SU-DHL-6 (cell line): ENCODE data around the gene PACS1.
A peak's percentile ranks its signal among the peaks of the same experiment; 100 is the strongest.

Experiments used
- H2AFZ ChIP-seq: fragments of 200-600 bp; sonication (generic); 2 replicates; pipeline ENCODE4 v1.6.1; 2014; ENCODE audit warnings: low read depth, mild to moderate bottlenecking, moderate library complexity, mixed read lengths, antibody characterized with exemption, low read length; ENCODE audit not compliant: severe bottlenecking
- H3F3A ChIP-seq: fragments of 200-600 bp; shearing (Covaris generic); 2 replicates; pipeline ENCODE4 v1.6.0; 2016; ENCODE audit warnings: antibody characterized with exemption, mild to moderate bottlenecking; ENCODE audit not compliant: insufficient read depth
- H3K27ac ChIP-seq: fragments of 200-600 bp; sonication (generic); 2 replicates; pipeline ENCODE4 v1.5.1; 2016; ENCODE audit warnings: low read depth, mild to moderate bottlenecking, low read length, moderate library complexity, mixed read lengths
- H3K27me3 ChIP-seq: fragments of 200-600 bp; sonication (generic), shearing (Covaris generic); 2 replicates; pipeline ENCODE4 v1.6.0; 2014; ENCODE audit warnings: mild to moderate bottlenecking, low read length
- H3K36me3 ChIP-seq: fragments of 200-600 bp; sonication (generic); 2 replicates; pipeline ENCODE4 v1.6.1; 2014; ENCODE audit warnings: mild to moderate bottlenecking, low read length, mixed read lengths
- H3K4me2 ChIP-seq: fragments of 300-600, 200-600 bp; shearing (Covaris generic), sonication (generic); 2 replicates; pipeline ENCODE4 v1.6.0; 2014; ENCODE audit warnings: low read length, low read depth, mild to moderate bottlenecking; ENCODE audit not compliant: poor library complexity, severe bottlenecking
- H3K4me3 ChIP-seq: fragments of 200-600 bp; sonication (generic); 2 replicates; pipeline ENCODE4 v1.5.1; 2014; ENCODE audit warnings: antibody characterized with exemption, low read length, mild to moderate bottlenecking, mixed read lengths; ENCODE audit not compliant: insufficient read depth, poor library complexity, severe bottlenecking
- H3K79me2 ChIP-seq: fragments of 200-600 bp; sonication (generic); 2 replicates; pipeline ENCODE4 v1.6.1; 2014; ENCODE audit warnings: mild to moderate bottlenecking, low read length, moderate library complexity; ENCODE audit not compliant: insufficient read depth
- H3K9ac ChIP-seq: fragments of 200-600 bp; sonication (generic); 2 replicates; pipeline ENCODE4 v1.7.0; 2014; ENCODE audit warnings: mild to moderate bottlenecking, low read length
- H3K9me2 ChIP-seq: fragments of 200-600 bp; sonication (generic); replicated peaks from 2 replicates; pipeline ENCODE4 v1.6.1; 2014; ENCODE audit warnings: low read length; ENCODE audit not compliant: insufficient read depth
- H3K9me3 ChIP-seq: fragments of 200-600 bp; sonication (generic); 2 replicates; pipeline ENCODE4 v1.6.1; 2014; ENCODE audit warnings: low read length, mixed read lengths; ENCODE audit not compliant: insufficient read depth
- H4K20me1 ChIP-seq: fragments of 200-600 bp; sonication (generic); 2 replicates; pipeline ENCODE4 v1.6.1; 2014; ENCODE audit warnings: low read depth, mild to moderate bottlenecking, antibody characterized with exemption, low read length, moderate library complexity, mixed read lengths
- EZH2phosphoT487 ChIP-seq: fragments of 200-600 bp; sonication (generic), shearing (Covaris generic); conservative IDR thresholded peaks from 2 replicates; pipeline ENCODE4 v1.6.1; 2018; ENCODE audit warnings: mild to moderate bottlenecking, antibody characterized with exemption, low read length, moderate library complexity, mixed read lengths
- TF ChIP-seq, protein P1 (sequence below): fragments of 200-600 bp; sonication (generic); IDR thresholded peaks from one replicate; pipeline ENCODE4 v1.5.1; 2017; ENCODE audit warnings: antibody characterized with exemption, mild to moderate bottlenecking, low read length, moderate library complexity; ENCODE audit not compliant: insufficient read depth, poor library complexity, severe bottlenecking

Gene PACS1

DNA sequence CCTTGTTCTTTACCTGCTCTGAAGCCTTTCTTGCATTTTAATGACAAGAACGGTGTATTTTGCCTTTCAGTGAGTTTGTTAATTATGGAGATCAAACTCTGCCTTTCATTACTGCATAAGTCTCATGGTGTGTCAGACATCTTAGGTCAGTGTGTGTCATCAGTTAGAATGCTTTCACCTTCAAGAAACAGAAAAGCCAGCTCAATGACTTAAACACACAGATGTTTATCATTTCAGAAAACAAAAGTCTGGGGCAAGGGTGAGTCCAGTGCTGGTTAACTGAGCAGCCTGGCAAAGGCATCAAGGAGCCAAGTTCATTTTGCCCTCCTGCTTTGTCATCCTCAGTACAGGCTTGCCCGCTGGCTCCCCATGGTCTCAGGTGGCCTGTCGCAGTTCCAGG lies 54.5 kb downstream of the PACS1 start:
- no peaks in the 10 kb centered on the region for H3K27me3 ChIP-seq
- no peak overlapping the region for H3K27ac ChIP-seq
- no peak overlapping the region for H3K4me2 ChIP-seq
- H3K9me2 ChIP-seq = no peaks in the 10 kb centered on the region
- 0 out of 2 replicates have a peak, but pooled peaks cover 10% of the 10 kb centered on the region for H3F3A ChIP-seq
- no peak overlapping the region for H3K9ac ChIP-seq
- H3K79me2 ChIP-seq = no peaks in the 10 kb centered on the region
- no peak overlapping the region for H3K4me3 ChIP-seq
- no peaks in the 10 kb centered on the region for H3K36me3 ChIP-seq
- H3K9me3 ChIP-seq = no peaks in the 10 kb centered on the region
- H2AFZ ChIP-seq = no peak overlapping the region
- TF ChIP-seq EZH2phosphoT487 = no peak
- TF ChIP-seq, protein P1, sequence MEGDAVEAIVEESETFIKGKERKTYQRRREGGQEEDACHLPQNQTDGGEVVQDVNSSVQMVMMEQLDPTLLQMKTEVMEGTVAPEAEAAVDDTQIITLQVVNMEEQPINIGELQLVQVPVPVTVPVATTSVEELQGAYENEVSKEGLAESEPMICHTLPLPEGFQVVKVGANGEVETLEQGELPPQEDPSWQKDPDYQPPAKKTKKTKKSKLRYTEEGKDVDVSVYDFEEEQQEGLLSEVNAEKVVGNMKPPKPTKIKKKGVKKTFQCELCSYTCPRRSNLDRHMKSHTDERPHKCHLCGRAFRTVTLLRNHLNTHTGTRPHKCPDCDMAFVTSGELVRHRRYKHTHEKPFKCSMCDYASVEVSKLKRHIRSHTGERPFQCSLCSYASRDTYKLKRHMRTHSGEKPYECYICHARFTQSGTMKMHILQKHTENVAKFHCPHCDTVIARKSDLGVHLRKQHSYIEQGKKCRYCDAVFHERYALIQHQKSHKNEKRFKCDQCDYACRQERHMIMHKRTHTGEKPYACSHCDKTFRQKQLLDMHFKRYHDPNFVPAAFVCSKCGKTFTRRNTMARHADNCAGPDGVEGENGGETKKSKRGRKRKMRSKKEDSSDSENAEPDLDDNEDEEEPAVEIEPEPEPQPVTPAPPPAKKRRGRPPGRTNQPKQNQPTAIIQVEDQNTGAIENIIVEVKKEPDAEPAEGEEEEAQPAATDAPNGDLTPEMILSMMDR = no peak
- no peaks in the 10 kb centered on the region for H4K20me1 ChIP-seq

DNA sequence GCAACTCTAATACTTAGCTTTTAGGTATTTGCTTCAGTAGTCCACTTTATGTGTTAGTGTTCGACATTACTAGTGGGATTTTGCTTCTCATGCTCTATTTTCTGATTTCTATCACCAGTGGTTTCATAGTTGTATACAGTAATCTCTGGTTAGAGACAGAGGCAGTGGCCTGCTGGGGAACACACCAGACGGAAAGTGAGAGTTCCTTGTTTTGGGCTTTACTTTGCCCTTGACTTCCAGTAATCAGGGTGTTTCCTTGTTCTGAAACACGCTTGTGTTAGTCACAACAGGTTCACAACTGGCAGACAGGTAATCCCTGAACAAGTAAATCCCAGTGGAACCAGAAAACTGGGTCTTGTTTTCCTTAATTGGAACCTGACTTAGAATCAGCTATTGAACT lies 56.0 kb downstream of the PACS1 start:
- Histone ChIP-seq H3K27ac (peak overlapping the region; percentile 22; the same call in 1 of the 2 replicates), H3K36me3 (no peaks in the 10 kb centered on the region), H4K20me1 (no peaks in the 10 kb centered on the region), H3K9me3 (no peaks in the 10 kb centered on the region), H3K4me3 (no peak overlapping the region), H3K9me2 (no peaks in the 10 kb centered on the region), H3K9ac (peak overlapping the region; percentile 44; the same call in 1 of the 2 replicates), H3F3A (peaks cover 10% of the 10 kb centered on the region; the same call in 1 of the 2 replicates), H3K79me2 (no peaks in the 10 kb centered on the region), H3K27me3 (no peaks in the 10 kb centered on the region), H3K4me2 (peak overlapping the region; percentile 57), H2AFZ (no peak overlapping the region)
- TF ChIP-seq EZH2phosphoT487 = no peak
- TF ChIP-seq, protein P1 = no peak

DNA sequence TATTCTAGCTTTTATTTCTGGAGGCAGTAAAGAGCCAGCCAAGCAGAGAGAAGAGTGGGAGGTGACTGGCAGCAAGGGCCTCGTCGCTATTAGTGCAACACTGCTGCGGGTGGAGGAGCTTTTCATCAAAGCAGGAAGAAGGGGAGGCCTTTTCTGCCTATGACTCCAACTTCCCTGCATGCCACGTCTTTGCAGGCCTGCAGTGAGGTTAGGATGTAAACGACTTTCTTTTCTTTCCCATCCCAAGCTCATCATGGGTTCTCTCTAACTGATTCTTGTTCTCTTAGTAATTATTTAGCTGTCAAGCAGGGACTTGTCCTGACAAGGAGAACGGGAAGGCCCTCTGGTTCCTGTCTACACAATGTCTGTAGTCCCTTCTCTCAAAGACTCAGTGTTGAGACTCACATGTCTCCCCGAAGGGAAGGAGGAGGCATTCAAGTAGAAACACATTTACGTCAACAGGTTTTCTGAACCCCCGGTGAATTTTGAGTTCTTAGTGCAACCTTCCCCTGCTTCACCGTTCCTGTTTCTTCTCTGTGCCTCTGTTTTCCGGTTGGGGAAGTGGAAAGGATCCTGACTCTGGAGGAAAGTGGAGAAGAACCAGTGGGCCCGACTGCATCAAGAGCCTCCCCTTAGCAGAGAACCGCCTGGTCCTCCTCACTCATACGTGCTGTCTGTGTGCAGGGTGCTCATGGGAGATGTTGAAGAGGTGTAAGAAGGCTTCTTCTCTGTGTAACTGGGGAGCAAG lies 56.9 kb downstream of the PACS1 start:
- Histone ChIP-seq H3K27ac (peak overlapping the region; percentile 61), H3K36me3 (no peaks in the 10 kb centered on the region), H3K9me2 (no peaks in the 10 kb centered on the region), H3K9ac (peak overlapping the region; percentile 44), H4K20me1 (no peaks in the 10 kb centered on the region), H3K9me3 (no peaks in the 10 kb centered on the region), H3K4me3 (no peak overlapping the region), H3K4me2 (peak overlapping the region; percentile 57), H2AFZ (peak overlapping the region; percentile 71), H3K79me2 (no peaks in the 10 kb centered on the region), H3K27me3 (no peaks in the 10 kb centered on the region), H3F3A (peaks cover 10% of the 10 kb centered on the region; the same call in 1 of the 2 replicates)
- no peak for TF ChIP-seq EZH2phosphoT487

DNA sequence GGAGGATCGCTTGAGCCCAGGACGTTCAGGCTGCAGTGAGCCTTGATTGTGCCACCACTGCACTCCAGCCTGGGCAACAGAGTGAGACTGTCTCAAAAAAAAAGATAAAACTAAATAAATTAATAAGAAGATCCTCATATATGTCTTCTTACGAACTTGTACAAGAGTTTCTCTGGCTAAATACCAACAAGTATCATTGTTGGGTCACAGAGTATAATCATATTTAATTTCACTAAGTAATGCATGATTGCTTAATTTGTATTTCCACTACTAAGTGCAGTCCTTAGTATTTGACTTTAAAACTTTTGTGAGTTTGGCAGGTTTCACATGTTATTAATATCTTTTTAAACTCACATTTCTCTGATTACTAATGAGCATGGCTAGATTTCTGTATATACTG lies 60.9 kb downstream of the PACS1 start:
- peaks cover 9% of the 10 kb centered on the region; the same call in 1 of the 2 replicates for H3F3A ChIP-seq
- no peaks in the 10 kb centered on the region for H3K79me2 ChIP-seq
- H3K4me3 ChIP-seq = no peak overlapping the region
- H3K9me2 ChIP-seq = no peaks in the 10 kb centered on the region
- H3K27ac ChIP-seq = no peak overlapping the region
- no peaks in the 10 kb centered on the region for H3K36me3 ChIP-seq
- no peaks in the 10 kb centered on the region for H3K27me3 ChIP-seq
- TF ChIP-seq, protein P1 = no peak
- TF ChIP-seq EZH2phosphoT487 = no peak
- H4K20me1 ChIP-seq = no peaks in the 10 kb centered on the region
- H3K4me2 ChIP-seq = no peak overlapping the region
- no peak overlapping the region for H2AFZ ChIP-seq
- no peak overlapping the region for H3K9ac ChIP-seq
- no peaks in the 10 kb centered on the region for H3K9me3 ChIP-seq
